ENCODE results near the gene APOO. TPM values are rescaled to one million over a fixed set of nuclear protein-coding genes. Genes with fewer than 3 reads are reported as not detected.

APOO gene
- total RNA-seq, 1 experiment from 2014 or later: 34.5 TPM

GRCh38 chrX:23841847-23842522, 65.8 kb downstream of the APOO start (continued):
- TF ChIP-seq ZBTB33 (IDR thresholded peaks at IDR 0.05; ENCODE audit: extremely low read depth, insufficient replicate concordance, low read length) (no peak), ATF3 (IDR thresholded peaks at IDR 0.05) (no peak), EZH2 (IDR thresholded peaks at IDR 0.05) (no peak)

GRCh38 chrX:23840674-23841073, 67.1 kb downstream of the APOO start:
- H3K27me3 ChIP-seq (ENCODE audit: insufficient read depth, low read length): no peaks in the 10 kb centered on the region
- no peak for DNase-seq (ENCODE audit: low read depth, low spot score)
- ChIA-PET RAD21 (ENCODE audit: low non-redundant PET in 1 of 2, low total read pairs in 2 of 2, uncharacterized antibody in 2 of 2, unreplicated experiment in 2 of 2) (no interaction called here), POLR2A (no interaction called here), CTCF (no interaction called here)
- no peak overlapping the region for H3K27ac ChIP-seq (ENCODE audit: low read depth, low read length)
- no peaks in the 10 kb centered on the region for H3K9me2 ChIP-seq (ENCODE audit: insufficient read depth)
- H2AFZ ChIP-seq (ENCODE audit: low read depth, low read length, poor library complexity, severe bottlenecking): no peak overlapping the region
- no peak overlapping the region for H3K4me2 ChIP-seq (ENCODE audit: low read length)
- ATAC-seq: no peak
- BruUV-seq (replicated peaks): no TSS peak
- TF ChIP-seq CTCF (IDR thresholded peaks at IDR 0.05 in 2 of 3, conservative IDR thresholded peaks at IDR 0.05 in 1 of 3; ENCODE audit: borderline replicate concordance in 1 of 3, insufficient read depth in 1 of 3, low read depth in 2 of 3, low read length in 2 of 3) (no peak), REST (IDR thresholded peaks at IDR 0.05; ENCODE audit: low read depth) (no peak), EZH2phosphoT487 (IDR thresholded peaks at IDR 0.05; ENCODE audit: borderline replicate concordance) (no peak), ZNF274 (IDR thresholded peaks at IDR 0.05; ENCODE audit: low read depth, low read length) (no peak), POLR2A (IDR thresholded peaks at IDR 0.05; ENCODE audit: borderline replicate concordance, extremely low read depth, insufficient read depth, insufficient read length) (no peak), YY1 (IDR thresholded peaks at IDR 0.05; ENCODE audit: extremely low read depth, insufficient replicate concordance, low read depth, low read length) (no peak), SRF (IDR thresholded peaks at IDR 0.05; ENCODE audit: low read depth) (no peak), CBX3 (IDR thresholded peaks at IDR 0.05; ENCODE audit: low read depth) (no peak), POLR2AphosphoS5 (IDR thresholded peaks at IDR 0.05; ENCODE audit: low read depth, low read length) (no peak), SP1 (IDR thresholded peaks at IDR 0.05; ENCODE audit: low read depth) (no peak), RAD21 (IDR thresholded peaks at IDR 0.05; ENCODE audit: low read depth) (no peak), FOSL1 (IDR thresholded peaks at IDR 0.05; ENCODE audit: low read depth) (no peak), ATF3 (IDR thresholded peaks at IDR 0.05) (no peak), SIN3A (IDR thresholded peaks at IDR 0.05; ENCODE audit: low read depth) (no peak)
- no peak overlapping the region for H3K9ac ChIP-seq (ENCODE audit: low read length)
- intact Hi-C loops (cut with micrococcal nuclease): no loop called here
- no peaks in the 10 kb centered on the region for H3K36me3 ChIP-seq (ENCODE audit: control insufficient read depth in 1 of 2, insufficient read depth in 2 of 2, low read length in 2 of 2)
- H3K79me2 ChIP-seq (ENCODE audit: insufficient read depth, low read length): no peaks in the 10 kb centered on the region
- no peak overlapping the region for H3K4me3 ChIP-seq (replicated peaks in 1 of 2; ENCODE audit: low read depth in 1 of 2, low read length in 2 of 2)
- H3K9me3 ChIP-seq (ENCODE audit: control insufficient read depth in 1 of 2, insufficient read depth in 1 of 2, low read depth in 1 of 2, low read length in 2 of 2): no peaks in the 10 kb centered on the region
- H3K4me1 ChIP-seq (ENCODE audit: control insufficient read depth in 1 of 2, insufficient read depth in 2 of 2, low read length in 2 of 2): peaks cover 0 to 4% of the 10 kb centered on the region in 2 experiments; a peak in 1 of 4 replicates
- no peaks in the 10 kb centered on the region for H4K20me1 ChIP-seq (ENCODE audit: insufficient read depth)

Measured in HCT116 (cell line).